Thyroid gland (tissue), 4 donors: Measurements from ENCODE around the gene TBC1D4. TPM values are rescaled to one million over a fixed set of nuclear protein-coding genes. Genes with fewer than 3 reads are reported as not detected.

Experiments used
- DNase-seq, 2 donors: peaks; one replicate each; pipeline ENCODE4 v3.0.0-alpha.2; 2019
- H3K27ac ChIP-seq, 3 donors: fragments of 200-600 bp; sonication (generic); 1 replicate in 2 of 3; 2 replicates in 1 of 3; pipeline ENCODE4 v1.5.1; 2016 to 2019; ENCODE audit warnings: mild to moderate bottlenecking in 1 of 3, moderate library complexity in 1 of 3
- H3K27me3 ChIP-seq: fragments of 200-600 bp; sonication (generic); one replicate; pipeline ENCODE4 v1.5.1; 2019
- H3K36me3 ChIP-seq, 2 donors: fragments of 200-600 bp; sonication (generic); one replicate each; pipeline ENCODE4 v1.5.1; 2016 to 2019
- H3K4me1 ChIP-seq, 2 donors: fragments of 200-600 bp; sonication (generic); one replicate each; pipeline ENCODE4 v1.5.1; 2017 to 2019
- H3K4me3 ChIP-seq, 3 donors: fragments of 200-600 bp; sonication (generic); replicated peaks in 1 of 3; 1 replicate in 2 of 3; 2 replicates in 1 of 3; pipeline ENCODE4 v1.5.1; 2016; ENCODE audit warnings: mild to moderate bottlenecking in 1 of 3
- H3K9me3 ChIP-seq: fragments of 200-600 bp; sonication (generic); one replicate; pipeline ENCODE4 v1.5.1; 2017
- CTCF ChIP-seq, 6 experiments: fragments of 200-600 bp in 3 of 6; fragments of 450-650 bp in 3 of 6; sonication (generic) in 3 of 6; IDR thresholded peaks; one replicate each; pipeline ENCODE4 v1.5.1; 2016 to 2019; ENCODE audit warnings: antibody characterized with exemption in 6 of 6, mild to moderate bottlenecking in 2 of 6, inconsistent platforms in 1 of 6, moderate library complexity in 1 of 6
- POLR2A ChIP-seq, 2 donors: fragments of 450-650 bp; IDR thresholded peaks; one replicate each; pipeline ENCODE4 v1.6.1; 2017; ENCODE audit warnings: antibody characterized with exemption in 2 of 2, mild to moderate bottlenecking in 2 of 2, moderate library complexity in 1 of 2
- WGBS, 2 donors: methylation state at CpG; one replicate each; pipeline ENCODE4 v1.1.5; 2017; 5-methylcytosine and 5-hydroxymethylcytosine counted together
- intact Hi-C: fragments of 100-400 bp; cut with DNase I; formaldehyde crosslinking; loops from one replicate; pipeline ENCODE4 v1.15.1; 2023
- total RNA-seq, 4 donors: library from RNA; depleted of rRNA; stranded (reverse); fragments of >200 nt; gene quantifications; one replicate each; pipeline ENCODE4 v1.2.3, GENCODE V29; 2016

The TBC1D4 gene
- total RNA-seq = 10 to 100 TPM; 42.5 to 72.6 (median 70.6) TPM

DNA sequence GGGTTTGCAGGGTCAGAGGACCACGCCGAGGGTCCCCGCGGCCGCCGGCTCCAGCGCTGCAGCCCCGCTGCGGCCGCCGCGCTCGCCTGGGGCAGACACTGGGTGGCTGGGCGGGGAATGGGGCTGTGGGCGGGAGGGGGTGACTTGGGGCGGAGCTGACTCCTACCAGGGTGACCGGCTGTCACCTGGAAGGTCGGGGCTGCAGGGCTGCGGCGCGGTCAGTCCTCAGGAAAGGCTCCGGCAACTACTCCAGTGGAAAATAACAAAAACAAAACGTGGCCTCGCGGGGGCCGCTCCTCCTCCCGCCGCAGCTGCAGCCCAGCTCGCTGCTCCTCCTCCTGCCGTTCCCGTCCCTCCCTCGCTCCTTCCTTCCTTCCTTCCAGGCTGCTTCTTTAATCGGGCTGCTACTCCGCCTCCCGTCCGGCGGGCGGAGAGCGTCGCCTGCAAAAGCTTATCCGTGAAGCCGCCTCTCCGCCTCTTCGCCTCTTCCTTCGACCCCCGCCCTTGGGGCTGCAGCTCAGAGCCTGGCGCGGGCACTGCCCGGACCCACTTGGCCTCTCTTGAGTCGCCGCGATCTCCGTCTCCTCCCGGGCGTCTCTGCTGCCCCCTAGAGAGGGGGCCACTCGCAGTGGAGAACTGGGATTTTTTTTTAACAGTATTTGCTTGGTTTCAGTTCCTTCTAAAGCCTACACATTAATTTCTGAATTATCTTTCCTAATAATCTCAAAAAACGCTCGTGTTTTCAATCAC, at the start of gene TBC1D4:
Gene TBC1D4, minus strand, starts transcription at position 100 of the 750 bp plus-strand sequence. CDS start 402 bp downstream, outside the sequence.
- Histone ChIP-seq H3K27ac (peak within 1 kb of the TSS; percentile 80 to 95 (median 87)), H3K4me3 (peak within 1 kb of the TSS; percentile 71 to 89 (median 76)), H3K36me3 (no peaks in the 10 kb centered on the region), H3K27me3 (no peaks in the 10 kb centered on the region), H3K4me1 (peaks cover 28 to 42% of the 10 kb centered on the region in 2 donors), H3K9me3 (no peaks in the 10 kb centered on the region)
- intact Hi-C loops = loop anchor here (5.0 to 10.0 kb wide), 2 partner anchors 63 to 110 kb away; partner anchors contain the start of gene UCHL3
- 1% methylated on average over 37 to 50 of the region's 58 CpGs for WGBS, 2 donors
- peak; percentile 97 for DNase-seq
- TF ChIP-seq POLR2A (IDR thresholded peaks at IDR 0.05) (peak in 1 of 2 donors; percentile 82), CTCF (IDR thresholded peaks at IDR 0.05) (peak; percentile 47 to 88 (median 83))

- Histone ChIP-seq H3K4me3 (no peak overlapping the region), H3K4me1 (peaks cover 0 to 17% of the 10 kb centered on the region in 2 donors), H3K9me3 (no peaks in the 10 kb centered on the region), H3K36me3 (peaks cover 4 to 6% of the 10 kb centered on the region in 2 donors), H3K27ac (no peak overlapping the region), H3K27me3 (no peaks in the 10 kb centered on the region)
- no peak for TF ChIP-seq POLR2A (IDR thresholded peaks at IDR 0.05)
- no peak for TF ChIP-seq CTCF (IDR thresholded peaks at IDR 0.05)
- intact Hi-C loops = no loop called here
- DNase-seq = no peak
Measured at GRCh38 chr13:75530549-75530961, 48.6 kb upstream of the TBC1D4 start.

DNA sequence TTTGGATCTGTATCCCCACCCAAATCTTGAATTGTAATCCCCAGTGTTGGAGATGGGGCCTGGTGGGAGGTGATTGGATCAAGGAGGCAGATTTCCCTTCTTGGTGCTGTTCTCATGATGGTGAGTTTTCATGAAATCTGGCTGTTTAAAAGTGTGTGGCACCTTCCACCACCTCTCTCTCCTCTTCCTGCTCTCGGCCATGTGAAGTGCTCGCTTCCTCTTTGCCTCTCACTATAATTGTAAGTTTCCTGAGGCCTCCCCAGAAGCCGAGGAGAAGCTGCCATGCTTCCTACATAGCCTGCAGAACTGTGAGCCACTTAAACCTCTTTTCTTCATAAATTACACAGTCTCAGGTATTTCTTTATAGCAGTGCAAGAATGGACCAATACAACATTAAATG, 40.0 kb upstream of the TBC1D4 start:
- DNase-seq = no peak
- WGBS, 2 donors = 82 to 87% methylated on average over 3 of the region's 3 CpGs
- no peak for TF ChIP-seq POLR2A (IDR thresholded peaks at IDR 0.05)
- TF ChIP-seq CTCF (IDR thresholded peaks at IDR 0.05) = no peak
- no peaks in the 10 kb centered on the region for H3K9me3 ChIP-seq
- H3K27me3 ChIP-seq = no peaks in the 10 kb centered on the region
- H3K36me3 ChIP-seq = peaks cover 0 to 10% of the 10 kb centered on the region in 2 donors
- no peak overlapping the region for H3K27ac ChIP-seq
- intact Hi-C loops = no loop called here
- no peak overlapping the region for H3K4me3 ChIP-seq
- H3K4me1 ChIP-seq = no peaks in the 10 kb centered on the region

DNA sequence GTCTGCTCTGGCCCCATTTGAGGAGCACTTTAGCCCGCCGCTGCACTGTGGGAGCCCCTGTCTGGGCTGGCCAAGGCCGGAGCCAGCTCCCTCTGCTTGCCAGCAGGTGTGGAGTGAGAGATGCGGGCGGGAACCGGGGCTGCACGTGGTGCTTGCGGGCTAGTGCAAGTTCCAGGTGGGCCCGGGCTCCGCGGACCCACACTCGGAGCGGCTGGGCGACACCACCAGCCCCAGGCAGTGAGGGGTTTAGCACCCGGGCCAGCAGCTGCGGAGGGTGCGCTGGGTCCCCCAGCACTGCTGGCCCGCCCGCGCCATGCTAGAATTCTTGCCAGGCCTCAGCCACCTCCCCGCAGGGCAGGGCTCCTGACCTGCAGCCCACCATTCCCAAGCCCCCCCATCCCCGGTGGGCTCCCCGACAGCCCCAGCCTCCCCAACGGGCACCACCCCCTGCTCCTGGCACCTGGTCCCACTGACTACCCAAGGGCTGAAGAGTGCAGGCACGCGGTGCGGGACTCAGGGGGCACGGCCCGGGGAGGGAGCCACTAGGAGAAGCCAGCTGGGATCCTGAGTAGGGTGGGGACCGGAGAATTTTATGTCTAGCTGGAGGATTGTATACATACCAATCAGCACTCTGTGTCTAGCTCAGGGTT, 36.6 kb upstream of the TBC1D4 start:
- Histone ChIP-seq H3K27ac (no peak overlapping the region), H3K4me3 (no peak overlapping the region), H3K4me1 (no peaks in the 10 kb centered on the region), H3K27me3 (no peaks in the 10 kb centered on the region), H3K36me3 (no peaks in the 10 kb centered on the region), H3K9me3 (no peaks in the 10 kb centered on the region)
- intact Hi-C loops = no loop called here
- DNase-seq = no peak
- TF ChIP-seq POLR2A (IDR thresholded peaks at IDR 0.05) = no peak
- no peak for TF ChIP-seq CTCF (IDR thresholded peaks at IDR 0.05)
- 96 to 97% methylated on average over 12 to 24 of the region's 30 CpGs for WGBS, 2 donors
